HepG2 (cell line): Measurements from ENCODE around the gene OSBPL10. TPM values are rescaled to one million over a fixed set of nuclear protein-coding genes. Genes with fewer than 3 reads are reported as not detected.

Experiments
- ATAC-seq: fragments of 200-7000 bp; cut with Tn5 transposase; 3 replicates; pipeline ENCODE4 v1.9.1; 2020; ENCODE audit warnings: mild to moderate bottlenecking, moderate library complexity
- BruUV-seq: library from RNA; stranded (reverse); fragments of 400-500 nt; replicated peaks from 2 replicates; lab custom pipeline; 2021; lab: Mats Ljungman, UMichigan
- CTCF ChIA-PET: fragments of 300-600 bp; formaldehyde crosslinking; extraction: SDS; loops from one replicate; lab custom pipeline; 2021; ENCODE audit warnings: low total read pairs, inconsistent platforms, low intra/inter-chr PET ratio; lab: Yijun Ruan, JAX
- POLR2A ChIA-PET: fragments of 350-600 bp; sonication (Branson Sonifier 250); formaldehyde crosslinking; loops from one replicate; lab custom pipeline; 2020; ENCODE audit warnings: antibody characterized with exemption, inconsistent platforms; lab: Yijun Ruan, JAX
- DNase-seq: peaks from one replicate; pipeline ENCODE4 v3.0.0-alpha.2; 2015; ENCODE audit warnings: low spot score
- FAIRE-seq: peaks from 3 replicates; lab custom pipeline; 2011; peaks lifted over from hg19 to GRCh38; lab: Jason Lieb, UNC
- H2AFZ ChIP-seq: one replicate; pipeline ENCODE4 v1.6.1; 2011; ENCODE audit warnings: low read length, inconsistent platforms
- H3K27ac ChIP-seq: fragments of 300-600 bp; 3 replicates; pipeline ENCODE4 v1.8.0; 2011; ENCODE audit warnings: mixed run types, mild to moderate bottlenecking, mixed read lengths, low read length, inconsistent platforms; ENCODE audit not compliant: insufficient read depth; ENCODE audit errors: extremely low read length
- H3K27me3 ChIP-seq, 2 experiments: fragments of 200-600 bp in 1 of 2; 2 replicates in 1 of 2; 3 replicates in 1 of 2; pipeline versions ENCODE4 v1.6.0 to v1.8.0; 2011; ENCODE audit warnings: low read length in 2 of 2, mild to moderate bottlenecking in 2 of 2, moderate library complexity in 2 of 2, inconsistent platforms in 1 of 2; ENCODE audit not compliant: insufficient read depth in 2 of 2, control insufficient read depth in 1 of 2
- H3K36me3 ChIP-seq, 2 experiments: fragments of 200-600 bp in 1 of 2; replicated peaks in 1 of 2; 2 replicates in 1 of 2; 3 replicates in 1 of 2; pipeline versions ENCODE4 v1.5.1 to v1.8.0; 2011; ENCODE audit warnings: low read length in 2 of 2, inconsistent platforms in 1 of 2; ENCODE audit not compliant: insufficient read depth in 2 of 2, control insufficient read depth in 1 of 2
- H3K4me1 ChIP-seq: 2 replicates; pipeline ENCODE4 v1.5.1; 2012; ENCODE audit warnings: low read length, inconsistent platforms; ENCODE audit not compliant: insufficient read depth
- H3K4me2 ChIP-seq: 2 replicates; pipeline ENCODE4 v1.6.0; 2011; ENCODE audit warnings: low read depth, low read length, inconsistent platforms
- H3K4me3 ChIP-seq, 3 experiments: fragments of 200-600 bp in 1 of 3; sonication (generic), shearing (Covaris generic) in 1 of 3; replicated peaks in 1 of 3; 2 replicates each; pipeline ENCODE4 v1.5.1; 2011 to 2016; ENCODE audit warnings: low read length in 3 of 3, inconsistent platforms in 2 of 3, low read depth in 2 of 3, mild to moderate bottlenecking in 2 of 3, control low read depth in 1 of 3, mixed read lengths in 1 of 3; ENCODE audit not compliant: insufficient read depth in 1 of 3
- H3K79me2 ChIP-seq: one replicate; pipeline ENCODE4 v1.6.1; 2011; ENCODE audit warnings: low read length, inconsistent platforms; ENCODE audit not compliant: insufficient read depth
- H3K9ac ChIP-seq: 2 replicates; pipeline ENCODE4 v1.6.0; 2011; ENCODE audit warnings: mild to moderate bottlenecking, low read depth, low read length, inconsistent platforms; ENCODE audit not compliant: insufficient read depth
- H3K9me3 ChIP-seq: 2 replicates; pipeline ENCODE4 v1.5.1; 2012; ENCODE audit warnings: mild to moderate bottlenecking, low read length
- H4K20me1 ChIP-seq: 2 replicates; pipeline ENCODE4 v1.6.0; 2011; ENCODE audit warnings: inconsistent platforms, mild to moderate bottlenecking, low read length, moderate library complexity; ENCODE audit not compliant: insufficient read depth
- BRD4 ChIP-seq: sonication (generic); formaldehyde crosslinking; IDR thresholded peaks from 2 replicates; pipeline ENCODE4 v1.4.0; 2020; ENCODE audit warnings: missing genetic modification reagents
- CENPBD1 ChIP-seq: sonication (generic); formaldehyde crosslinking; IDR thresholded peaks from 2 replicates; pipeline ENCODE4 v1.8.0; 2022; ENCODE audit warnings: missing genetic modification reagents, low read depth, mild to moderate bottlenecking, borderline replicate concordance
- GRHL1 ChIP-seq: sonication (generic); formaldehyde crosslinking; conservative IDR thresholded peaks from 2 replicates; pipeline ENCODE4 v1.8.0; 2022; ENCODE audit warnings: missing genetic modification reagents
- MTA1 ChIP-seq: sonication (generic); formaldehyde crosslinking; IDR thresholded peaks from 2 replicates; pipeline ENCODE4 v1.4.0; 2020; ENCODE audit warnings: missing genetic modification reagents, mild to moderate bottlenecking, borderline replicate concordance
- NFATC3 ChIP-seq: sonication (generic); formaldehyde crosslinking; IDR thresholded peaks from 2 replicates; pipeline ENCODE4 v1.5.1; 2020; ENCODE audit warnings: mild to moderate bottlenecking, missing genetic modification reagents
- NFE2 ChIP-seq: sonication (generic); formaldehyde crosslinking; IDR thresholded peaks from 2 replicates; pipeline ENCODE4 v1.4.0; 2020; ENCODE audit warnings: missing genetic modification reagents
- NR2F2 ChIP-seq: IDR thresholded peaks from 2 replicates; pipeline ENCODE4 v1.6.1; 2012; ENCODE audit warnings: low read depth, inconsistent platforms, borderline replicate concordance
- RAD21 ChIP-seq: fragments of 450-650 bp; formaldehyde crosslinking; IDR thresholded peaks from 2 replicates; pipeline ENCODE4 v1.5.0; 2020; ENCODE audit warnings: mild to moderate bottlenecking
- SRY ChIP-seq: sonication (generic); formaldehyde crosslinking; IDR thresholded peaks from 2 replicates; pipeline ENCODE4 v1.8.0; 2022; ENCODE audit warnings: mild to moderate bottlenecking, missing genetic modification reagents
- ZMYM3 ChIP-seq: sonication (generic); formaldehyde crosslinking; IDR thresholded peaks from 2 replicates; pipeline ENCODE4 v1.5.1; 2020; ENCODE audit warnings: mild to moderate bottlenecking, missing genetic modification reagents
- ZNF160 ChIP-seq: sonication (generic); formaldehyde crosslinking; IDR thresholded peaks from 2 replicates; pipeline ENCODE4 v1.8.0; 2022; ENCODE audit warnings: mild to moderate bottlenecking, inconsistent platforms, missing genetic modification reagents
- ZNF337 ChIP-seq: sonication (generic); formaldehyde crosslinking; IDR thresholded peaks from 2 replicates; pipeline ENCODE4 v1.5.1; 2020; ENCODE audit warnings: missing genetic modification reagents, low read depth, mild to moderate bottlenecking, borderline replicate concordance
- ZNF446 ChIP-seq: sonication (generic); formaldehyde crosslinking; IDR thresholded peaks from 2 replicates; pipeline ENCODE4 v1.5.0; 2020; ENCODE audit warnings: mild to moderate bottlenecking, missing genetic modification reagents
- WGBS: methylation state at CpG from one replicate; pipeline ENCODE4 v1.1.6; 2017; ENCODE audit warnings: low lambda C conversion rate; 5-methylcytosine and 5-hydroxymethylcytosine counted together
- in situ Hi-C: cut with HindIII; loops from 2 replicates; pipeline ENCODE4 v1.10.0; 2017; ENCODE audit warnings: low pct_unique_long_range_greater_than_20kb; ENCODE audit not compliant: extremely low pct_ligation_motif_present
- intact Hi-C: fragments of 100-400 bp; cut with micrococcal nuclease; formaldehyde crosslinking; loops from one replicate; pipeline ENCODE4 v1.10.0; 2022; ENCODE audit not compliant: unreplicated experiment
- polyA plus RNA-seq, 8 experiments: library from polyadenylated mRNA; depleted of rRNA in 3 of 8; stranded (reverse) in 7 of 8; unstranded in 1 of 8; fragments of >200 nt; fragmentation: Illumina TruSeq in 4 of 8; extraction: Trizol in 4 of 8; gene quantifications; 2 replicates each; pipeline versions ENCODE4 v1.2.1 to v1.2.3, GENCODE V29; 2011 to 2016; ENCODE audit warnings: low read depth in 4 of 8, missing spikeins in 1 of 8, mixed read lengths in 1 of 8; ENCODE audit not compliant: insufficient read depth in 1 of 8
- total RNA-seq, 5 experiments: library from RNA; depleted of rRNA; stranded (reverse); fragments of >200 nt; fragmentation: Illumina TruSeq; extraction: Trizol; gene quantifications; 2 replicates each; pipeline ENCODE4 v1.2.3, GENCODE V29; 2016; ENCODE audit warnings: low read depth in 1 of 5
- TF ChIP-seq, protein P1 (sequence below): sonication (generic); formaldehyde crosslinking; IDR thresholded peaks from 2 replicates; pipeline ENCODE4 v1.4.0; 2020; ENCODE audit warnings: missing genetic modification reagents, low read depth, mild to moderate bottlenecking, borderline replicate concordance

Gene OSBPL10
- total and polyA plus RNA-seq, 2 of the 13 experiments (the other 11 are each of a cell fraction or from before 2014, with no cell fraction given) = 10.3 to 28.6 TPM

DNA sequence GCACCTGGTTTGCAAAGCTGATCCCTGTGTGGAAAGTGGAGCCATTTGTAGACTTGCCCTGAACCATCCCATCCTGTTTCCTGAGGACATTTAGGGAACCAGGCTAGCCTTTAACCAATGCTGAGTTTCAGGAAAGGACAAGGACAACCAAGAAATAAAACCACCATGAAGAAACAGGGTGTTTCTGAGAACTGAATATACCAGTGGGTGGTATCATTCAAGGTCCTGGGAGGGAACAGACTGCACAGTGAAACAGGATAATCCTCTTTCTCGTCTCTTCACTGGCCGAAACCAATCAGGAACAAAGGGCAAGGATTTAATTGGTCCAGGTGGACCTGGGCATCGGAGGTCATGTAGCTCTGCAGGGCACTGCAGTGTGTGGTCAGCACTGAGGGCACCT lies 22.3 kb upstream of the OSBPL10 start:
- no TSS peak for BruUV-seq
- 88% methylated on average over 3 of the region's 3 CpGs for WGBS
- Histone ChIP-seq H3K4me3 (no peak overlapping the region), H3K27me3 (no peaks in the 10 kb centered on the region), H3K79me2 (no peaks in the 10 kb centered on the region), H3K4me1 (peaks cover 20% of the 10 kb centered on the region), H4K20me1 (no peaks in the 10 kb centered on the region), H3K4me2 (no peak overlapping the region), H3K27ac (no peak overlapping the region), H3K9me3 (no peaks in the 10 kb centered on the region), H3K36me3 (no peaks in the 10 kb centered on the region)
- FAIRE-seq (no peak), ATAC-seq (no peak), DNase-seq (no peak)
- intact Hi-C loops (no loop called here), in situ Hi-C loops (no loop called here)
- CTCF ChIA-PET = no interaction called here
- no peak for TF ChIP-seq ZNF337 (CRISPR knock-in tag)
- no peak for TF ChIP-seq NFATC3
- no peak for TF ChIP-seq BRD4
- TF ChIP-seq, all 625 proteins: peak for 0
- no peak overlapping the region for H3K9ac ChIP-seq
- POLR2A ChIA-PET = no interaction called here
- no peak overlapping the region for H2AFZ ChIP-seq

- whole genome bisulfite sequencing = 62% methylated on average over 6 of the region's 6 CpGs
- Histone ChIP-seq H4K20me1 (no peaks in the 10 kb centered on the region), H3K9ac (no peak overlapping the region), H2AFZ (no peak overlapping the region), H3K4me3 (no peak overlapping the region), H3K4me1 (peaks cover 20% of the 10 kb centered on the region), H3K4me2 (no peak overlapping the region), H3K79me2 (no peaks in the 10 kb centered on the region), H3K36me3 (no peaks in the 10 kb centered on the region), H3K27me3 (no peaks in the 10 kb centered on the region), H3K9me3 (no peaks in the 10 kb centered on the region), H3K27ac (no peak overlapping the region)
- DNase-seq (no peak), FAIRE-seq (no peak), ATAC-seq (no peak)
- intact Hi-C loops (no loop called here), in situ Hi-C loops (no loop called here)
- BruUV-seq = no TSS peak
- TF ChIP-seq SRY (CRISPR knock-in tag) (no peak), MTA1 (CRISPR knock-in tag) (no peak), NFE2 (CRISPR knock-in tag) (no peak), ZNF160 (CRISPR knock-in tag) (no peak), GRHL1 (CRISPR knock-in tag) (no peak), RAD21 (CRISPR knock-in tag) (no peak), ZMYM3 (CRISPR knock-in tag) (no peak), CENPBD1 (no peak), NR2F2 (no peak), ZNF446 (CRISPR knock-in tag) (no peak)
- TF ChIP-seq, protein P1, sequence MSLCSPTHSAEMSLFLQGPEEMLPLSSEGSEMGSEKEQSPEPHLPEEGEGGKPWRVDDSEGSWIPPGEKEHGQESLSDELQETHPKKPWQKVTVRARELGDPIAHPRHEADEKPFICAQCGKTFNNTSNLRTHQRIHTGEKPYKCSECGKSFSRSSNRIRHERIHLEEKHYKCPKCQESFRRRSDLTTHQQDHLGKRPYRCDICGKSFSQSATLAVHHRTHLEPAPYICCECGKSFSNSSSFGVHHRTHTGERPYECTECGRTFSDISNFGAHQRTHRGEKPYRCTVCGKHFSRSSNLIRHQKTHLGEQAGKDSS = no peak
- ChIA-PET CTCF (no interaction called here), POLR2A (no interaction called here)
Measured at GRCh38 chr3:32002561-32003368, 21.7 kb upstream of the OSBPL10 start.
